WTC11 (cell line): ENCODE measurements around the gene BTBD7. TPM values are rescaled to one million over a fixed set of nuclear protein-coding genes. Genes with fewer than 3 reads are reported as not detected.

Source experiments
- ATAC-seq: fragments of 200-7000 bp; cut with Tn5 transposase; 2 replicates; pipeline ENCODE4 v1.10.0; 2021; ENCODE audit warnings: mild to moderate bottlenecking, moderate library complexity
- CTCF ChIA-PET: fragments of 300-600 bp; sonication (Branson Sonifier 250); formaldehyde crosslinking; loops from one replicate; lab custom pipeline; 2021; ENCODE audit warnings: antibody characterized with exemption; lab: Charles Lee
- POLR2A ChIA-PET: fragments of 350-600 bp; sonication (Branson Sonifier 250); formaldehyde crosslinking; loops from one replicate; lab custom pipeline; 2021; ENCODE audit warnings: antibody characterized with exemption; lab: Charles Lee
- DNase-seq: peaks from one replicate; pipeline ENCODE4 v3.0.0; 2021; ENCODE audit warnings: low spot score
- H3K27ac Mint-ChIP-seq: 2 replicates; pipeline ENCODE4 v1.8.0; 2021; ENCODE audit warnings: mixed read lengths
- H3K27me3 Mint-ChIP-seq: 2 replicates; pipeline ENCODE4 v1.8.0; 2021; ENCODE audit warnings: low read depth, mild to moderate bottlenecking, moderate library complexity, mixed read lengths
- H3K36me3 Mint-ChIP-seq: 2 replicates; pipeline ENCODE4 v1.8.0; 2021; ENCODE audit warnings: mixed read lengths
- H3K4me1 Mint-ChIP-seq: 2 replicates; pipeline ENCODE4 v1.8.0; 2022; ENCODE audit warnings: mixed read lengths
- H3K4me3 Mint-ChIP-seq: 2 replicates; pipeline ENCODE4 v1.8.0; 2021; ENCODE audit warnings: mild to moderate bottlenecking, moderate library complexity, mixed read lengths
- H3K9me3 Mint-ChIP-seq: 2 replicates; pipeline ENCODE4 v1.8.0; 2021; ENCODE audit warnings: mixed read lengths
- ATF2 ChIP-seq: sonication (generic); formaldehyde crosslinking; IDR thresholded peaks from 2 replicates; pipeline ENCODE4 v1.8.1; 2022; ENCODE audit warnings: low read depth, missing genetic modification reagents, borderline replicate concordance
- ELF4 ChIP-seq: sonication (generic); formaldehyde crosslinking; IDR thresholded peaks from 2 replicates; pipeline ENCODE4 v1.8.1; 2022; ENCODE audit warnings: low read depth, mild to moderate bottlenecking, moderate library complexity, missing genetic modification reagents
- ESRRA ChIP-seq: sonication (generic); formaldehyde crosslinking; IDR thresholded peaks from 2 replicates; pipeline ENCODE4 v1.8.1; 2022; ENCODE audit warnings: mild to moderate bottlenecking, missing genetic modification reagents, borderline replicate concordance
- GRHL2 ChIP-seq: fragments of 250-450 bp; sonication (Bioruptor Pico); IDR thresholded peaks from 2 replicates; pipeline ENCODE4 v1.8.0; 2022; ENCODE audit warnings: mild to moderate bottlenecking, moderate library complexity; ENCODE audit not compliant: insufficient replicate concordance, severe bottlenecking
- JAZF1 ChIP-seq: fragments of 250-450 bp; sonication (Bioruptor Pico); IDR thresholded peaks from 2 replicates; pipeline ENCODE4 v1.9.0; 2021; ENCODE audit warnings: moderate library complexity, mild to moderate bottlenecking, inconsistent platforms
- JUN ChIP-seq: sonication (generic); formaldehyde crosslinking; IDR thresholded peaks from 2 replicates; pipeline ENCODE4 v1.8.0; 2023; ENCODE audit warnings: mild to moderate bottlenecking, missing genetic modification reagents
- MYBL2 ChIP-seq: sonication (generic); formaldehyde crosslinking; IDR thresholded peaks from 2 replicates; pipeline ENCODE4 v1.8.1; 2023; ENCODE audit warnings: mild to moderate bottlenecking, moderate library complexity, missing genetic modification reagents
- NR1H2 ChIP-seq: sonication (generic); formaldehyde crosslinking; IDR thresholded peaks from 2 replicates; pipeline ENCODE4 v1.9.0; 2021; ENCODE audit warnings: mild to moderate bottlenecking, moderate library complexity, missing genetic modification reagents
- NR3C1 ChIP-seq: sonication (generic); formaldehyde crosslinking; conservative IDR thresholded peaks from 2 replicates; pipeline ENCODE4 v1.8.1; 2023; ENCODE audit warnings: low read depth, mild to moderate bottlenecking, missing genetic modification reagents
- OVOL2 ChIP-seq: fragments of 250-450 bp; sonication (Bioruptor Pico); IDR thresholded peaks from 2 replicates; pipeline ENCODE4 v1.9.0; 2021; ENCODE audit warnings: mild to moderate bottlenecking, borderline replicate concordance
- PRRX2 ChIP-seq: fragments of 250-450 bp; sonication (Bioruptor Pico); IDR thresholded peaks from 2 replicates; pipeline ENCODE4 v1.8.0; 2021; ENCODE audit warnings: mild to moderate bottlenecking
- RORB ChIP-seq: fragments of 250-450 bp; sonication (Bioruptor Pico); IDR thresholded peaks from 2 replicates; pipeline ENCODE4 v1.9.0; 2021; ENCODE audit warnings: mild to moderate bottlenecking
- SOX15 ChIP-seq: fragments of 250-450 bp; sonication (Bioruptor Pico); IDR thresholded peaks from 2 replicates; pipeline ENCODE4 v1.9.0; 2021; ENCODE audit warnings: mild to moderate bottlenecking
- SP1 ChIP-seq: sonication (generic); formaldehyde crosslinking; conservative IDR thresholded peaks from 2 replicates; pipeline ENCODE4 v1.8.1; 2022; ENCODE audit warnings: missing genetic modification reagents
- STAT6 ChIP-seq: sonication (generic); formaldehyde crosslinking; conservative IDR thresholded peaks from 2 replicates; pipeline ENCODE4 v1.8.1; 2023; ENCODE audit warnings: mild to moderate bottlenecking, low read depth, missing genetic modification reagents, moderate library complexity
- TEAD1 ChIP-seq: sonication (generic); formaldehyde crosslinking; IDR thresholded peaks from 2 replicates; pipeline ENCODE4 v1.8.0; 2022; ENCODE audit warnings: mild to moderate bottlenecking, missing genetic modification reagents
- USF1 ChIP-seq: sonication (generic); formaldehyde crosslinking; IDR thresholded peaks from 2 replicates; pipeline ENCODE4 v1.8.0; 2022; ENCODE audit warnings: mild to moderate bottlenecking, missing genetic modification reagents
- ZBTB21 ChIP-seq: sonication (generic); formaldehyde crosslinking; IDR thresholded peaks from 2 replicates; pipeline ENCODE4 v1.8.1; 2023; ENCODE audit warnings: mild to moderate bottlenecking, missing genetic modification reagents, borderline replicate concordance
- ZMAT4 ChIP-seq: fragments of 250-450 bp; sonication (Bioruptor Pico); IDR thresholded peaks from 2 replicates; pipeline ENCODE4 v1.9.0; 2021; ENCODE audit warnings: mild to moderate bottlenecking
- ZNF138 ChIP-seq: sonication (generic); formaldehyde crosslinking; conservative IDR thresholded peaks from 2 replicates; pipeline ENCODE4 v1.8.1; 2022; ENCODE audit warnings: mild to moderate bottlenecking, moderate library complexity, missing genetic modification reagents
- ZNF219 ChIP-seq: sonication (generic); formaldehyde crosslinking; IDR thresholded peaks from 2 replicates; pipeline ENCODE4 v1.8.0; 2023; ENCODE audit warnings: missing genetic modification reagents, mild to moderate bottlenecking, borderline replicate concordance
- ZNF263 ChIP-seq: sonication (generic); formaldehyde crosslinking; IDR thresholded peaks from 2 replicates; pipeline ENCODE4 v1.8.1; 2022; ENCODE audit warnings: low read depth, mild to moderate bottlenecking, moderate library complexity, missing genetic modification reagents
- ZNF425 ChIP-seq: fragments of 250-450 bp; sonication (Bioruptor Pico); conservative IDR thresholded peaks from 2 replicates; pipeline ENCODE4 v1.9.0; 2021; ENCODE audit warnings: mild to moderate bottlenecking
- ZNF532 ChIP-seq: fragments of 250-450 bp; sonication (Bioruptor Pico); IDR thresholded peaks from 2 replicates; pipeline ENCODE4 v1.9.0; 2021; ENCODE audit warnings: mild to moderate bottlenecking, borderline replicate concordance
- total RNA-seq: library from RNA; stranded (reverse); gene quantifications from 3 replicates; pipeline ENCODE4 v1.2.3, GENCODE V29; 2021

Gene BTBD7
- total RNA-seq, 1 experiment from 2014 or later, result 34.1 TPM

- no peaks in the 10 kb centered on the region for H3K36me3 Mint-ChIP-seq
- no peaks in the 10 kb centered on the region for H3K9me3 Mint-ChIP-seq
- no peak overlapping the region for H3K4me3 Mint-ChIP-seq
- H3K27me3 Mint-ChIP-seq, result no peaks in the 10 kb centered on the region
- POLR2A ChIA-PET, result interaction anchor here (0.8 kb wide), 1 partner anchor 15 kb away, joined by 4 read pairs; no protein-coding TSS in a partner anchor
- TF ChIP-seq ESRRA (CRISPR knock-in tag) (no peak), USF1 (CRISPR knock-in tag) (no peak), ZNF263 (no peak), ZNF138 (CRISPR knock-in tag) (no peak), JUN (CRISPR knock-in tag) (no peak), MYBL2 (no peak), ZMAT4 (no peak), ATF2 (CRISPR knock-in tag) (no peak), STAT6 (CRISPR knock-in tag) (no peak), ZNF425 (CRISPR knock-in tag) (no peak), ELF4 (CRISPR knock-in tag) (no peak), ZNF219 (CRISPR knock-in tag) (no peak)
- TF ChIP-seq, all 79 proteins: peak for 0
- ATAC-seq (no peak), DNase-seq (no peak)
- Mint-ChIP-seq H3K27ac (no peak overlapping the region), H3K4me1 (no peaks in the 10 kb centered on the region)
- CTCF ChIA-PET, result interaction anchor here (0.7 to 2.8 kb wide), 2 partner anchors 8 to 153 kb away, joined by 3 to 14 read pairs; partner anchors contain the start of genes GON7 and UBR7
These were observed 133.8 kb downstream of the BTBD7 start for GRCh38 chr14:93199031-93199430.

GRCh38 chr14:93195316-93195999 lies 137.4 kb downstream of the BTBD7 start:
- ChIA-PET CTCF (interaction anchor here (0.6 to 0.7 kb wide), 2 partner anchors 17 to 429 kb away, joined by 3 read pairs; no protein-coding TSS in a partner anchor), POLR2A (no interaction called here)
- Mint-ChIP-seq H3K9me3 (no peaks in the 10 kb centered on the region), H3K27ac (no peak overlapping the region), H3K4me1 (no peaks in the 10 kb centered on the region), H3K4me3 (no peak overlapping the region), H3K36me3 (no peaks in the 10 kb centered on the region), H3K27me3 (no peaks in the 10 kb centered on the region)
- ATAC-seq, result no peak
- DNase-seq, result no peak
- no peak for TF ChIP-seq PRRX2
- no peak for TF ChIP-seq TEAD1
- no peak for TF ChIP-seq JAZF1 (CRISPR knock-in tag)
- TF ChIP-seq SOX15 (CRISPR knock-in tag), result no peak
- TF ChIP-seq NR3C1 (CRISPR knock-in tag), result no peak
- TF ChIP-seq RORB (CRISPR knock-in tag), result no peak
- TF ChIP-seq GRHL2 (CRISPR knock-in tag), result no peak
- TF ChIP-seq NR1H2 (CRISPR knock-in tag), result no peak
- TF ChIP-seq ZBTB21 (CRISPR knock-in tag), result no peak
- TF ChIP-seq OVOL2, result no peak
- no peak for TF ChIP-seq ZNF532 (CRISPR knock-in tag)
- TF ChIP-seq SP1 (CRISPR knock-in tag), result no peak
